Measurements from ENCODE around the gene PTK6. TPM values are rescaled to one million over a fixed set of nuclear protein-coding genes. Genes with fewer than 3 reads are reported as not detected.

Gene PTK6
- total RNA-seq, 3 donors from 2014 or later (not counting 1 experiment from before 2014, with no cell fraction given): 0.16 to 0.48 TPM; not detected in 1

DNA sequence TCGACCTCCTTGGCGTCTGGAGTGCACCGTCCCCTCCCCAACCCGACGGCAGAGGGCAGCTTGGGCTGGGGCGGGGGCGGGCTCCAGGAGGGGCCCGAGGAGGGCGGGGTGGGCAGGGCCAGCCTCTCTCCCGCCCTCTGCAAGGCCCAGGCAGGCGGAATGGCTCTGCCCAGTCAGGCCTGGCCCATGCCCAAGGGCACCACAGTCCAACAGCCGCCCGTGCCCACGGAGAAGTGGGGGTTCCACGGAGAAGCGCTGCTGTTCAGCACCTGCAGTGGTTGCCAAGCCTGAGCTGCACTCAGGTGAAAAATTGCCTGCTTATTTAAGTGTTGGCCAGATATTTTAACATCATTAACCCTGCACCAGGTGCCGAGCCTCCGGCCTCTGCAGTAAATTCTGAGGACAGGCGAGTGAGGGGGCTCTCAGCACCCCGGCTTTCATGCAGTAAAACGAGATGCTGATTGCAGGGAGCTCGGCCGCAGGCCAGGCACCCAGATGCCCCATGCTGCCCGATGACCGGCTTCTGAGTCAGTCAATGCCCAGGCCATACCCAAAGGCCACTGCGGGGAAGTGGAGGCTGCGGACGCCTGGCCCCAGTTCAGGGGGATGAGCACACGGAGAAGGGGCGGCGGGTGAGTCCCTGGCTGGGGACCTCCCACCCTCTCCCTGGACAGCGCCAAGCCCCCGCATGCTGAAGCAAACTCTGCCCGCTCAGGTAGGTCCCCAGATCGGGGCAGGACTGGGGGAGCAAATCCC lies 10.7 kb upstream of the PTK6 start, which contains the start of gene SRMS:
TSS of gene SRMS (minus strand) at position 25 of the 756 bp plus-strand sequence. CDS start 286 bp downstream, outside the sequence.
- H3K36me3 Mint-ChIP-seq: no peaks in the 10 kb centered on the region
- Histone ChIP-seq H3K9me3 (ENCODE audit: control insufficient read depth, insufficient read depth, low read length) (no peaks in the 10 kb centered on the region), H3K27me3 (ENCODE audit: control insufficient read depth, insufficient read depth, low read length) (peaks cover under 1% of the 10 kb centered on the region), H3K4me1 (ENCODE audit: control insufficient read depth, insufficient read depth, low read length) (peaks cover 22% of the 10 kb centered on the region), H3K4me3 (ENCODE audit: low read length) (no peak within 1 kb of the TSS), H3K36me3 (ENCODE audit: control insufficient read depth, insufficient read depth, low read length) (no peaks in the 10 kb centered on the region), H3K27ac (ENCODE audit: low read length) (no peak within 1 kb of the TSS)
- intact Hi-C loops (cut with micrococcal nuclease): no loop called here
- 64% methylated on average over 35 of the region's 35 CpGs for WGBS (ENCODE audit: insufficient coverage)
- no peak for TF ChIP-seq CTCF (IDR thresholded peaks at IDR 0.05)
- ATAC-seq: no peak
- H3K27me3 Mint-ChIP-seq (ENCODE audit: low read depth in 2 of 2): peaks cover 0 to 6% of the 10 kb centered on the region in 2 donors
- H3K4me1 Mint-ChIP-seq: peaks cover 0 to 12% of the 10 kb centered on the region in 2 donors
- no peak within 1 kb of the TSS for H3K27ac Mint-ChIP-seq
- H3K4me3 Mint-ChIP-seq: no peak within 1 kb of the TSS
- DNase-seq: no peak
- no peaks in the 10 kb centered on the region for H3K9me3 Mint-ChIP-seq

- 65% methylated on average over 58 of the region's 58 CpGs for WGBS (ENCODE audit: insufficient coverage)
- intact Hi-C loops (cut with micrococcal nuclease): no loop called here
- Mint-ChIP-seq H3K27ac (no peak overlapping the region), H3K4me1 (peaks cover 0 to 5% of the 10 kb centered on the region in 2 donors), H3K36me3 (no peaks in the 10 kb centered on the region), H3K9me3 (no peaks in the 10 kb centered on the region), H3K27me3 (ENCODE audit: low read depth in 2 of 2) (peaks cover 0 to 6% of the 10 kb centered on the region in 2 donors), H3K4me3 (no peak overlapping the region)
- no peaks in the 10 kb centered on the region for H3K36me3 ChIP-seq (ENCODE audit: control insufficient read depth, insufficient read depth, low read length)
- no peak for DNase-seq
- H3K4me1 ChIP-seq (ENCODE audit: control insufficient read depth, insufficient read depth, low read length): peaks cover 22% of the 10 kb centered on the region
- no peaks in the 10 kb centered on the region for H3K27me3 ChIP-seq (ENCODE audit: control insufficient read depth, insufficient read depth, low read length)
- ATAC-seq: no peak
- no peaks in the 10 kb centered on the region for H3K9me3 ChIP-seq (ENCODE audit: control insufficient read depth, insufficient read depth, low read length)
- no peak overlapping the region for H3K27ac ChIP-seq (ENCODE audit: low read length)
- H3K4me3 ChIP-seq (ENCODE audit: low read length): no peak overlapping the region
- no peak for TF ChIP-seq CTCF (IDR thresholded peaks at IDR 0.05)
Observed at GRCh38 chr20:63546956-63547724, 10.0 kb upstream of the PTK6 start.

DNA sequence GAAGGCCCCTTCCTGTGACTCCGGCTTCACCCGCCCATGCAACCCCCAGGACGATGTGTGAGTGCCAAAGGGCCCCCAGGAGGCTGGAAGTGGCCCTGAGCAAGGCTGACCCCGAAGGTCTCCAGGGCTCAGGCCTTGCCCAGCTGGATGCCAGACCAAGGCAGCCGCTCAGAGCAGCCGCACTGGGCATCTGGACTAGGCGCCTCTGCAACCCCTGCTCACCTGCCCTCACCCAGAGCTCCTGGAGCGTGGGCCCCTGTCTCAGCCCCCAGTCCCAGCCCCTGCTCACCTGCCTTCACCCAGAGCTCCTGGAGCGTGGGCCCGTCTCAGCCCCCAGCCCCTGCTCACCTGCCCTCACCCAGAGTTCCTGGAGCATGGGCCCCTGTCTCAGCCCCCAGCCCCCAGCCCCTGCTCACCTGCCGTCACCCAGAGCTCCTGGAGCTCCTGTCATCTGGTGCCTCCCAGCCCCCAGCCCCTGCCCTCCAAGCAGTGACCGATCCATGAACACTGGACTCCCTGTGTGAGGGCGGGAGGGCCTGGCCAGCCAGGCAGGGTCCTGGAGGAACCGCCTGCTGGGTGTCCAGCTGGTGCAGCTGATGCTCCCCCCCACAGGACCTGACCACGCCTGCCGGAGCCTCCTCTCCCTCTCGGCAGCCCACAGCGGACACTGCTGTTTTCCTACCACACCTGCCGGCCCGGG lies 9.2 kb upstream of the PTK6 start:
- Mint-ChIP-seq H3K27ac (no peak overlapping the region), H3K36me3 (no peaks in the 10 kb centered on the region), H3K27me3 (ENCODE audit: low read depth in 2 of 2) (peaks cover 0 to 6% of the 10 kb centered on the region in 2 donors), H3K4me1 (peaks cover 0 to 5% of the 10 kb centered on the region in 2 donors), H3K9me3 (no peaks in the 10 kb centered on the region), H3K4me3 (no peak overlapping the region)
- peaks cover 19% of the 10 kb centered on the region for H3K4me1 ChIP-seq (ENCODE audit: control insufficient read depth, insufficient read depth, low read length)
- H3K36me3 ChIP-seq (ENCODE audit: control insufficient read depth, insufficient read depth, low read length): no peaks in the 10 kb centered on the region
- no peak for ATAC-seq
- WGBS (ENCODE audit: insufficient coverage): 88% methylated on average over 20 of the region's 20 CpGs
- DNase-seq: no peak
- TF ChIP-seq CTCF (IDR thresholded peaks at IDR 0.05): no peak
- H3K4me3 ChIP-seq (ENCODE audit: low read length): no peak overlapping the region
- no peaks in the 10 kb centered on the region for H3K9me3 ChIP-seq (ENCODE audit: control insufficient read depth, insufficient read depth, low read length)
- H3K27me3 ChIP-seq (ENCODE audit: control insufficient read depth, insufficient read depth, low read length): no peaks in the 10 kb centered on the region
- H3K27ac ChIP-seq (ENCODE audit: low read length): no peak overlapping the region
- intact Hi-C loops (cut with micrococcal nuclease): no loop called here
